OCI-LY3 (cell line): ENCODE results near the gene GOLGA6C.
"Not testable (repeated sequence)": the region's sequence is repeated elsewhere in the genome, so short reads cannot be mapped to it uniquely, and the experiment has no call there.

ENCODE experiments used
- EZH2phosphoT487 ChIP-seq: fragments of 200-600 bp; shearing (Covaris generic); IDR thresholded peaks from 2 replicates; pipeline ENCODE4 v1.6.1; 2018; ENCODE audit warnings: antibody characterized with exemption, mixed run types, low read depth
- TF ChIP-seq, protein P1 (sequence below): fragments of 200-600, 300-600 bp; sonication (generic); IDR thresholded peaks from 2 replicates; pipeline ENCODE4 v1.5.1; 2014; ENCODE audit warnings: antibody characterized with exemption, low read length, low read depth

DNA sequence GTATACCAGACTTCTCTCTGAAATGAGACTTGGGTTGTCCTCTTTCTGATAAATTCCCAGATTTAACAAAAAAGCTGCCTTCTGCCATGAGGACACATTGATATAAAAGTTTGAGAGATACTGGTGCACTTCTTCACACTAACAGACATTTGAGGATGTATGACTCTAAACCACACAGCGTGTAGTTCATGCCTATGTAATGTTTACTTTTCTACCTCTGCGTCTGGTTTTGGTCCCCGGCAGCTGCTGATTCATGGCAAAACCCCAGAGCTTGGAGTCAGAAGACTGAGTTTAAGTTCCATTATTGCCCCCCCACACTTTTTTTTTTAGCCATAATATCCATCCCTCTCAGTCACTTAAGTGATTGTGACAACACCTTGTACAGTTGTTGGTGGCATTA is 1.7 kb downstream of the GOLGA6C start:
- TF ChIP-seq, protein P1, sequence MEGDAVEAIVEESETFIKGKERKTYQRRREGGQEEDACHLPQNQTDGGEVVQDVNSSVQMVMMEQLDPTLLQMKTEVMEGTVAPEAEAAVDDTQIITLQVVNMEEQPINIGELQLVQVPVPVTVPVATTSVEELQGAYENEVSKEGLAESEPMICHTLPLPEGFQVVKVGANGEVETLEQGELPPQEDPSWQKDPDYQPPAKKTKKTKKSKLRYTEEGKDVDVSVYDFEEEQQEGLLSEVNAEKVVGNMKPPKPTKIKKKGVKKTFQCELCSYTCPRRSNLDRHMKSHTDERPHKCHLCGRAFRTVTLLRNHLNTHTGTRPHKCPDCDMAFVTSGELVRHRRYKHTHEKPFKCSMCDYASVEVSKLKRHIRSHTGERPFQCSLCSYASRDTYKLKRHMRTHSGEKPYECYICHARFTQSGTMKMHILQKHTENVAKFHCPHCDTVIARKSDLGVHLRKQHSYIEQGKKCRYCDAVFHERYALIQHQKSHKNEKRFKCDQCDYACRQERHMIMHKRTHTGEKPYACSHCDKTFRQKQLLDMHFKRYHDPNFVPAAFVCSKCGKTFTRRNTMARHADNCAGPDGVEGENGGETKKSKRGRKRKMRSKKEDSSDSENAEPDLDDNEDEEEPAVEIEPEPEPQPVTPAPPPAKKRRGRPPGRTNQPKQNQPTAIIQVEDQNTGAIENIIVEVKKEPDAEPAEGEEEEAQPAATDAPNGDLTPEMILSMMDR = not testable (repeated sequence)
- not testable (repeated sequence) for TF ChIP-seq EZH2phosphoT487
